ENCODE measurements around the gene MAP3K6.
"Not testable (repeated sequence)": the region's sequence is repeated elsewhere in the genome, so short reads cannot be mapped to it uniquely, and the experiment has no call there.

The MAP3K6 gene

DNA sequence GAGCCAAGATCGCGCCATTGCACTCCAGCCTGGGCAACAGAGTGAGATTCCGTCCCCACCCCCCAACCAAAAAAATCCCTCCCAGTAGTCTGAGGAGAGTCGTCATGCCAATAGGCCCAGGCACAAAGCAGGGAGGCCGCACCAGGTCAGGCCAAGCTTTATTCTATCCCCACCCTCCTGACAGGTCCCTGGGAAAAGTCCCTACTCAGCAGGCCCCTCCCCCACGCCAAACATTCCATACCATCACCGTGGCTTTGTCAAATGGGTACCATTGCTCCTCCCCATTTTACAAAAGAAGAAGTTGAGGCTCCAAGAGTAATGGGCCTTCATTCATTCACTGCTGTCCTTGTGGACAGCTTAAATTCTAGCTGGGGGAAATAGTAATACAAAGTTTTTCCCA, 31.0 kb upstream of the MAP3K6 start:
- DNase-seq (ENCODE audit: low read depth in 2 of 2) = no peak

DNA sequence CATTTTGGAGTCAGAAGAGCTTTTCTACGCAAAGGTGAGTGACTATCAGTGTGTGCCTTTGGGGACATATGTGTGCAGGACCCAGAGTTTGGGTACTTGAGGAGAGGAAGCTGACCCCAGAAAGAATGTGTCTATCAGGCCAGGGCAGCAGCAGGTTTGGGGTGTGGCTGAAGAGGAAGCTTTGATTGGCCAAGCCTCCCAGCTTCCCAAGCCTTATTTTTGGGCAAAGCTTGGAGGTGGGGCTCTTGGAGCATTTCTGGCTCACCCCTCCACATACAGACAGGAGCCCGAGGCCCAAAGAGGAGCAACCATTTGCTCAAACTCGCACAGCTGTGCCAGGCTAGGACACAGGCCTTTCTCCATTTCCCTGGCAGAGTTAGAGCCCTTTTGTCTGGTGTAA, 30.3 kb upstream of the MAP3K6 start:
- DNase-seq (ENCODE audit: low read depth in 2 of 2) = no peak

DNA sequence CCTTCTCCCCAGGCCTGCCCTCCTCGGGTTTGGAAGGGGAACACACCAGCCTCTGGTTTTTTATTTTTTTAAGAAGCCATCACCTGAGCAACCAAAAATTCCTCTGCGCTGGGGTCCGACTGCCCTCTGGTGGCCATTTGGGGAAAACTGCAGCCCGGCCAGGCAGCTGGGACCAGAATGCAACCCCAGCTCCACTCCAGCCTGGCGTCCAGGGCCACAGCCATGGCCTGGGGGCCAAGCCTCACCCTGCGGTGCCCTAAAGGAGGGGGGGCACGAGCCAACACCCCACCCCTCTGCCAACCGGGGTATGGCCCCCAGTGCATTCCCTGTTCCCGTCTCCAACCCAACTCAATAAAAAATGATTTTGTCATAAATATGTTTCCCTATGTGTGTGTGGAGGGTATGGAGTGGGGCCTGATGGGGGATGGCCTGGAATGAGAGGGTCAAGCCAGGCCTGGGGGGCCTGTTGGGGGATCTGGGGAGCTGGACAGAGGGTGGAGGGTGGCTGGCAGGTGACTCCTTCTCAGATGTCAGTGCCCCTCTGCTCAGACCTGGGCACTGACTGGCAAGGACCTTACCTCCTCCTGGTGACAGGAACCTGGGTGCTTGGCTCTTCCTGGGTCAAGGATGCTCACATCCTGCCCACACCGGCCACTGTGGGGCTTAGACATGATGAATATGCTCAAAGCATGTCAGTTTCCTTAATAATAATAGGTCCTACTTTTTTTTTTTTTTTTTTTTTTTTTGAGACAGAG, 28.9 kb upstream of the MAP3K6 start:
- DNase-seq (ENCODE audit: low read depth in 2 of 2) = peak; percentile 65 to 73

DNA sequence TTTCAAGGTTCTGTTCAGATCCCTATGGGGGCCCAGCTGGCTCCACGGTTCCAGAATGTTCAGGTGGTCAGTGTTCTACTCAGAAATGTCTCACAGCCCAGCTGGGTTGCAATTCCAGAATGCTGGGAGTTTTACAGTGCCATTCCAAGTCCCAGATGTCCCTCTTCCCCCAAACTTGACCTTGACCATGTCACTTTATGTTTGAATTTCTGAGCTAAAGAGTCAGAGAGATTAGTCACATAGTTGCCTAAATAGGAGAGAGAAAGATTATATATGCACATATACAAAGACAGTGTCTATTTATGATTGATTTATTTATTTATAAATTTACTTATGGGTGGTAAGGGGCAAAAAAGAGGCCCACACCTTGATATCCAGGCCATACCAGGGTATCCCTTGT, 28.2 kb upstream of the MAP3K6 start:
- no peak for DNase-seq (ENCODE audit: low read depth in 2 of 2)

DNA sequence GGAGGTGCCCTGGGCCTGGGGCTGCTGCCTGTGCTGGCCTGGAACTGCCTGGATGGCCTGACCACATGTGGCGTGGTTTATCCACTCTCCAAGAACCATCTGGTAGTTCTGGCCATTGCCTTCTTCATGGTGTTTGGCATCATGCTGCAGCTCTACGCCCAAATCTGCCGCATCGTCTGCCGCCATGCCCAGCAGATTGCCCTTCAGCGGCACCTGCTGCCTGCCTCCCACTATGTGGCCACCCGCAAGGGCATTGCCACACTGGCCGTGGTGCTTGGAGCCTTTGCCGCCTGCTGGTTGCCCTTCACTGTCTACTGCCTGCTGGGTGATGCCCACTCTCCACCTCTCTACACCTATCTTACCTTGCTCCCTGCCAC, 27.5 kb upstream of the MAP3K6 start:
- DNase-seq (ENCODE audit: low read depth in 2 of 2) = no peak

DNA sequence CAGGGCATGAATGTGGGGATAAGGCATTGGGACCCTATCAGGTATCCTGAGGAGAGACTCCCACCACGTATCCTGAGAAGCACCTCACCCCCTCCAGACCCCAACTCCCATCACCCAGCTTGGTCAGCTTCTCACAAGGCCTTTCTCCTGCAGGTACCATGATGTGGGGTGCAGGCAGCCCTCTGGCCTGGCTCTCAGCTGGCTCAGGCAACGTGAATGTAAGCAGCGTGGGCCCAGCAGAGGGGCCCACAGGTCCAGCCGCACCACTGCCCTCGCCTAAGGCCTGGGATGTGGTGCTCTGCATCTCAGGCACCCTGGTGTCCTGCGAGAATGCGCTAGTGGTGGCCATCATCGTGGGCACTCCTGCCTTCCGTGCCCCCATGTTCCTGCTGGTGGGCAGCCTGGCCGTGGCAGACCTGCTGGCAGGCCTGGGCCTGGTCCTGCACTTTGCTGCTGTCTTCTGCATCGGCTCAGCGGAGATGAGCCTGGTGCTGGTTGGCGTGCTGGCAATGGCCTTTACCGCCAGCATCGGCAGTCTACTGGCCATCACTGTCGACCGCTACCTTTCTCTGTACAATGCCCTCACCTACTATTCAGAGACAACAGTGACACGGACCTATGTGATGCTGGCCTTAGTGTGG, 27.0 kb upstream of the MAP3K6 start:
- no peak for DNase-seq (ENCODE audit: low read depth in 2 of 2)

DNA sequence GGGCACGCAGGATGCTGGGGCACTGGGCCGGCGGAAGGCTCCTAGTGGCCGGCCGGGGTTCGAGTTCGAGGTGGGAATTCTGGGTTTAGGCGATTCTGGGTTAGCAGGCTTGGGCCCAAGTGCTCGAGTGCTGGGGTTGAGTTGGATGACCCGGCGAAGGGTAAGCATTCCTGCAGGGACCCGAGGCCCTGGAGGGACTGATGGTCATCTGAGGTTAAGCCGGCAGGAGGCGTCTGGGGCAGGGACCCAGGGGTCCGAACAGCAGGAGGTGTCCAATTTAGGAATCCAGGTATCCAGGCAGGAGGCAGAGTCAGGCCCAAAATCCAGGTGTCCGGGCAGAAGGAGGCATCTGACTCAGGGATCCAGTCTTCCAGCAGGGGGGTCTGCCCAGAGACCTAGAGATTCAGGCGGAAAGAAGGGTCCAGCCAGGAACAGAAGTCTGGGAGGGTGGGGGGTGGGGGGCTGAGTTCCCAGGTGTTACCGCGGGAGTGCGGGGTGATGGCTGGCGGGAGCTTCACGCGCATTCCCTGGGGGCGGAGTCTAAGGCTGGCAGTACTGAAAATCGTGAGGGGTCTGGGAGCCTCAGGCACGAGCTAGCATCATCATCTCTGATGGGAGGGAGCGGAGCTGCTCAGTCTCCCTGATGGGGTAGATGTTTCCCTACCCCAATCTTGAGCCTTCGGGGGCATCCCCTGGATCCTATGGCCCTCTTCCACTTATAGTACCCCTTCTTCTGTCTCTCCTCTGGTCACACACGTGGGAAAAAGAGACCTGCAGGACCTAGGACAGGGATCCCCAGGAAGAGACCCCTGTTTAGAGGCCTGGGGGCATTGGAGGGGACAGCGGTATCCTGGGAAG, 26.2 kb upstream of the MAP3K6 start:
- DNase-seq (ENCODE audit: low read depth in 2 of 2) = no peak

DNA sequence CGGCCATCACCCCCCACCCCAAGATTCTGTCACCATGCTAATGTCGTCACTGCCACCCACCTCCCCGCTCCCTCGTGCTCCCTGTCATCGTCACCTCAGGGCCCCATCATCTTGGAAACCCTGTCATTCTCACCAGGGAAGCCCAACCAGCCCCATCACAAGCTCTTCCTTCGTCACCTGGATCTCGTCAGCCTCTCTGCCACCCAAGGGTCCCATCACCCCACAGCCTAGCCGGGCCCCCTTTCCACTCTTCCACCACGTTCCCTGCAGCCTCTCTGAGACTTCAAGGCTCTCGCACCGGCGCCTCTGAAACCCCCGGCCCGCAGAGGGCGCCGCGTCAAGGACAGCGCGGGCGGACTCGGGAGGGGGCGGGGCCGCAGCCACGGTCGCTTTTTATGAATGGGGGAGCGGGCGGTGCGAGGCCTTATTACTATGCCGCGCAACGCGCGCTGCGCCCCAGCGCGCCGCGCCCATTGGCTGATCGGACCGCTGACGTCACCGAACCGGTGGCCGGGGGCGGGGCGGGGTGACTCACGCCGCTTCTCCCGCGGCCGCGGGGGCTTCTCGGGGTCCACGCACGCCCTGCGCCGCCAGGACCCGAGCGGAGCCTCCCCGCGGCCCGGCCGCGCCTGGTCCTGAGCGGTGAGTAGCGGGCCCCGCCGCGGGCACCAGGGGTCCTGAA, 25.5 kb upstream of the MAP3K6 start, which contains the start of gene GPR3:
Gene GPR3 (plus strand): TSS at position 527 of the 682 bp plus-strand sequence. CDS start 1,177 bp downstream, outside the sequence.
- DNase-seq (ENCODE audit: low read depth in 2 of 2) = peak; percentile 93 to 95

DNA sequence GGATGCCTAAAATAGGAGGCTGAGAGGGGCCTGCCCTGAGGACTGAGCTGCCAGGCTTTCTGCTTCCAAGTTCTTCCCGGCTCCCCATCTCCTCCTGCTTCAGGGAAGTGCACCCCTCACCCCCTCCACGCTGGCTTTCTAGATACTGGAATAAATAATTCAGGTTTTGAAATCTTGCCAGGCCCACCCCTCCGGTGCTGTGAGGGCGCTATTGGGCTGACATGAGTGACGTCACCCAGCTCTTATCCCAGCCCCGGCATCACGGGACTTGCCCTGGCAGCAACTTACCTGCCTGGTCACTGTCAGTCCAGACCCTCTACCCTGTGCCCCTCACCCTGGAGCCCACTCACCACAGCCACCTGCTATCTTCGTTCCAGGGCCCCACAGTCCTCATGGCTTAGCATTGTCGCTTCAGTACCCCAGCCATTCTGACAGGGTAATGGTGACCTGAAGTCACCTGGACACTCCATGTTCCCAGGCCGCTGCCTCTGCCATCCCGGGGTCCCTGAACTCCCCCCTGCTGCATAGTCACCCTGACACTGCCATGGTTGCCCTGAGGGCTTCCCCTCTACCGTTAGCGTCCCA, 24.8 kb upstream of the MAP3K6 start:
- no peak for DNase-seq (ENCODE audit: low read depth in 2 of 2)

DNA sequence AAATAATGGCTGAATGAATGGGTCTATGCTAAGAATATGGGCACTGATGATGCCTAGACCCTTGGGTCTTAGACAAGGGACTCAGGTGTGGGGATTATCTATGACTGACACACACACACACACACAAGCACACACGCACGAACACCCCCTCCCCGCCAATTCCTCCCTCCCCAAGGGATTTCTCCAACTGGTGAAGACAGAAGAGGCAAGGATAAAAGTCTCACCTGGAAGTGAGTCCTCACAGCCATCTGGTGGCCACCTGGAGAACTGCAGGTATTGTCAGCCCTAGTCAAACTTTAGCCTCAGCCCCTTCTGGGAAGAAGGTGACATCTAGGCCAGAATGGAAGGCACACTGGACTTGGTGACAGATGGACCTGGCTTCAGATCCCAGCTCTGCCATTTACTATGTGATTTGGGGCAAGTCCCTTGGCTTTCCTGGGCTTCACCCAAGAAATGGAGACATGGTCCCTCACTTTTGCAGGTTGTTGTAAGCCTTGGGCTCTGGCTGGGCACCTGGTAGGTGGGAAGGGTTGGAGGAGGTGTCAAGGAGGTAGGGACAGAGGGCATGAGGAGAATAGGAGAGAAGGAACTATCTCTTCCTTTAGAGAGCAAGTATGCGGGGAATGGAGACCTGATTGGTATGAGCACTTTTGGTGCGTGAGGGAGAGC, 21.7 kb upstream of the MAP3K6 start:
- peak; percentile 70 to 73 for DNase-seq (ENCODE audit: low read depth in 2 of 2)

DNA sequence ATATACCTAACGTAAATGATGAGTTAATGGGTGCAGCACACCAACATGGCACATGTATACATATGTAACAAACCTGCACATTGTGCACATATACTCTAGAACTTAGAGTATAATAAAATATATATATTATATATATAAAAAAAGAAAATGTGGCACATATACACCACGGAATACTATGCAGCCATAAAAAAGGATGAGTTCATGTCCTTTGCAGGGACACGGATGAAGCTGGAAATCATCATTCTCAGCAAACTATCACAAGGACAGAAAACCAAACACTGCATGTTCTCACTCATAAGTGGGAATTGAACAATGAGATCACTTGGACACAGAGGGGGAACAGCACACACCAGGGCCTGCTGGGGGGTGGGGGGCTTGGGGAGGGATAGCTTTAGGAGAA, 18.0 kb upstream of the MAP3K6 start:
- not testable (repeated sequence) for DNase-seq (ENCODE audit: low read depth in 2 of 2)

DNA sequence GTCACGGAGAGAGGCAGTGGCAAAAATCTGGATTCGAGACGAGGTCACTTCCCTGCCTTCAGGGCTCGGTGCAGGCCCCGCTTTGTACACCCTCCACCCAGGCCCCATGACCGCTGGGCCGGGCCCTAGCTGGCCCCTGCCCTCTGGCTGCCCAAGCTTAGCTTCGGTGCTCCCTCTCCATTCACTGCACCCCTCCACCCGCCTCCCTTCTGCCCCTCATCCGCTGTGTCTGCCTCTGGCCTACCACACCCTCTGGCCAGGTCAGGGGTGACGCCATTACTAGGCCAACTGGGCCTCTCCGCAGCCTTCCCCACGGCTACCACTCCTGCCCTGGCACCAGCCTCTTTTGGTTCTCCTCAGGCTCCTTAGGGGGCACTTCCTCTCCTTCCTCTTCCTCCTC, 16.9 kb upstream of the MAP3K6 start:
- DNase-seq (ENCODE audit: low read depth in 2 of 2) = no peak

DNA sequence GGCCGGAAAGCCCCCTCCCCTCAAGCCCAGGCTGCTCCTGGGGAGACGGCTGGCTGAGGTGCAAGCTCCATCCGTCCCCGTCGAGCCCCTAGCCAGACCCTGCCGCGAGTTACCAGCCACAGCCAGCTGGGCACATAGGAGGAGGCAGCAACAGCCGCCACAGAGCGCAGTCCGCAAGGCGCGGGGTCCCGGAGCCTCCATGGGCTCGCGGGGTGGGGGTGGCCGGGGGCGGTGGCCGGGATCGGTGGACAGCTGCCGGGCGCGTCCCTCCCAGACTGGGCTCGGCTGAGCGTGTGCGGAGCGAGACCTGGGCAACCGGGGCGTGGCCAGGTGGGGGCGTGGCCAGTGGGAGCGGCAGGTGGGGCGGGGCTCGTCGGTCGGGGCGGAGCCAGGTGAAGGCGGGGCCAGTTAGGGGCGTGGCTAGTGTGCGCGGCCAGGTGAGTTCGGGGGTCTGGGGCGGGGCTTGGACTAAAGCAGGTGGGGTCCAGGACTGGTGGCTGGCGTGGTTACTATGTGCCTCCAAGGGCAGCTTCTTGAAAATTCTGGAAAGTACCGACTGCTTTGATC, 16.4 kb upstream of the MAP3K6 start, which contains the start of gene CD164L2:
Gene CD164L2 (minus strand): TSS at position 295 of the 567 bp plus-strand sequence. CDS start 94 bp downstream, at position 201.
- DNase-seq (ENCODE audit: low read depth in 2 of 2) = no peak

DNA sequence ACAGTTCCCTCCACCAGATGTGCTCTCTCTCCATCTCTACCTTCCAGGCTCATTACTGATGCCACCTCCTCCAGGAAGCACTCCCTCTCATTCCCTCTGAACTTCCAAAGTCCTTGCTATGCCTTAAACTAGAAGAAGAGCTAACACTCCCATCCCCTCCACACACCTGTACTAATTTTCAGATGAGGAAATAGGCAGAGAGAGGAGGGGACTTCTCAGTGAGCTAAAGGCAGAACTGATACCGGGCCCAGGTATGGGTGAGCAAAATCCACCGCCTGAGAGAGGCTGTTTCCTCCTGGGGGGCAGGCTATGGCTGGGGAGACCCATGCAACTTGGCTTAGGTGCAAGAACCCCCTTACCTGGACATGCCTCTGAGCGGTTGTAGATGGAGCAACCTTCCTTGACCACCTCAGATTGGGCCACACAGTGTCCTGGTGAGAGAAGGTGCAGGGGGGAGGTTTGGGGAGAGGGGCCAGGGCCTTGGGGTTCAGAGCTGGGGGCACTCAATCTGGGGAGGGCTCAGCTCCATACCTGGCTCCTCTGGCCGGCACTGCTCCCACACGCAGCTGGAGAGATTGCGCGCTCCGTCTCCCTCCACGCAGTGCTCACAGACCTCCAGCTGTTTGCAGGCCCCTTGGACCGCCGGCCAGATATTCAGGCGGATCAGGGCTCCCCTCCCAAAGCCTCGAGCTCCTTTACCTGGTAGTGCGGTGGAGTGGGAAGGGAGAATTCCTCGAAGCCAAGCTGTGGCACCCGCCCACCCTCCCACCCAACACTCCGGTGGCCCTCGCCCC, 15.4 kb upstream of the MAP3K6 start:
- no peak for DNase-seq (ENCODE audit: low read depth in 2 of 2)

DNA sequence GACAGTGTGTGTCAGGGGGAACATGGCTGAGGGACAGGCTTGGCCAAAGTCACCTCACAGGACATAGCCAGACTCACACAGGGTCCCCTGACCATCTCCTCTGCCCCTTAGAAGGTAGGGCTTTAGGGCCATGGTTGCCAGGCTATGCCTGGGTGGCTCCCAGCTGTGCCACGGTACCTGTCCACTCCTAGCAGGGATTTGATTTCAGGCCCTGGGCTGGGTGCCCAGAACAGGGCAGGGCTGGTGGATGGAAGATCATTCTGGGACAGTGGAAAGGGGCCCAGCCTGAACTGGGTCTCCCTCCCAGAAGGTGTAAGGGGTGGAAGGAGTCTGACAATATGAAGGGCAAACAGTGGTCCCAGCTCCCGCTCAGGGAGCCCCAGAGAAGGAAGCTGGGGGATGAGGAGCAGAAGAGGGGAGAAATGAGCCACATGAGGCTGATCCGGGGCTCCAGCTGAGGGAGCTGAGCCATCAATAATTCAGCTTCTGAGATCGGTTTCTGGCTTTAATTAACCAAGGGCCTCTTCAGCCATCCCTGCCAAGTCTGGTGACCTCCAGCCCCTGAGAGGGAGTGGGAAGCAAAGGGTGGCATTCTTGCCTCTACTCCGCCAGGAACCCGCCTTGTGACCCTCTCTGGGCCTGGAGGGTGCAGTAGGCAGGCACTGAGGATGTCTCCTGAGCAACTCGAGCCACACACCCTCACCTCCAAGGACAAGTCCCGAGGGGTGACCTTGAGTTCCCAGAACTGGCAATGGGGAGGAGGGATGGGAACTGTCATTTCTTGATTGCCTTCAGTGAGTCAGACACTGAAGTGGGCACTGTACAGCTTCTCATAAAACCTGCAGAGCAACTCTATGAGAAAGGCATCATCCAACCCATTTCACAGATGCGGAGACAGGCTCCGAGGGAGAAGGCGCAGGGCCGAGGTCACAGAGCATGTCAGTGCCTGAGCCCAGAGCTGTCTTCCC, 14.3 kb upstream of the MAP3K6 start:
- no peak for DNase-seq (ENCODE audit: low read depth in 2 of 2)

DNA sequence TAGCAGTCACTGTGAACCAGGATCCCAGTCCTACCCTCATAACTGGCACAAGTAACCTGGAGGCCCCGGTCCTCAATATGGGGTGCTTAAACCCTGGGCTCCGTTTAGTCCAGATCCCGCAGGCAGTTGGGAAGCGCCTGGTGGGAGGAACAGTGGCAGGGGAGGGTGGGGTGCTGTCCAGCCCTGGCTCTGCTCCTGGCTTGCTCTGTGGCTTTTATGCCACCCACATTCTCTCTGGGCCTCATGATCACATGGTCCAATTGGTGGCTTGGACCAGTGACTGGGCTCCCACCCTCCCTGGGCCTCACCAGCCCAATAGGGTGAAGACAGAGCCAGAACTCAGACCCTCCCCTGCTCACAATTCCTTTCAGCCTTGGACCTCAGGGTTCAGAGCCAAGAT, 13.5 kb upstream of the MAP3K6 start:
- DNase-seq (ENCODE audit: low read depth in 2 of 2) = no peak

DNA sequence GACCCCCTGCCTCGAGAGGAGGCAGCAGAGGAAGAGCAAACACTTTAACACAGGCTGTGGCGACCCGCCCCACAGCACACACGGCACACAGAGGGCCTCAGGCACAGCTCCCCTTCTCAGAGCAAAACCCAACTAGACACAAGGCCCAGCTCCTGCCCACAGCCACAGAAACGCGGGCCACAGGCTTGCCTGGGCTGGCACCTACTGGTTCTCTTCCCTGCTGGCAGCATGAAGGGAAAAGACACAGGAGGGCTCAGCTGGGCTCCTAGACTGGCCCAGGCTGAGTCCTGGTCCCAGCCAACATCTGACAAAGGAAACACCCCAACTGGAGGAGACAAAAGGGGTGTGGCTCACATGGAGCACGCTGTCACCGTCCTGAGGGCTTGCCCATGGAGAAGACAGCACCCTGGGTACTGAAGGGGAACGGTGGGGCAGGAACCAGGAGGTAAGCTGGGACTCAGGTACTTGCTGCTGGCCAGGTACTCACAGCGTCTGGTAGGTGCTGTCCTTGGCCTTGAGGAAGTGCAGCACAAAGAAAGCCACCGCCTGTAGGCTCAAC, 12.9 kb upstream of the MAP3K6 start:
- no peak for DNase-seq (ENCODE audit: low read depth in 2 of 2)

Measured in stimulated activated CD4-positive, alpha-beta T cell treated with anti-CD3 and anti-CD28 coated beads, Interleukin-1b, Interleukin-23, amount 100 ng/mL, for 4 hours (primary cell).